Fibroblast of pulmonary artery (primary cell): Measurements from ENCODE around the gene ARHGEF19.
A peak's percentile ranks its signal among the peaks of the same experiment; 100 is the strongest.

ENCODE experiments used
- DNase-seq: peaks from one replicate; pipeline ENCODE4 v3.0.0-alpha.2; 2010; ENCODE audit warnings: low read depth
- H3K4me3 ChIP-seq: replicated peaks from 2 replicates; pipeline ENCODE4 v1.5.1; 2011; ENCODE audit warnings: low read depth, mild to moderate bottlenecking, control low read depth, low read length, moderate library complexity
- TF ChIP-seq, protein P1 (sequence below): IDR thresholded peaks from 2 replicates; pipeline ENCODE4 v1.5.1; 2011; ENCODE audit warnings: mild to moderate bottlenecking, control low read depth, low read length, inconsistent platforms; ENCODE audit errors: missing control alignments

Gene ARHGEF19

DNA sequence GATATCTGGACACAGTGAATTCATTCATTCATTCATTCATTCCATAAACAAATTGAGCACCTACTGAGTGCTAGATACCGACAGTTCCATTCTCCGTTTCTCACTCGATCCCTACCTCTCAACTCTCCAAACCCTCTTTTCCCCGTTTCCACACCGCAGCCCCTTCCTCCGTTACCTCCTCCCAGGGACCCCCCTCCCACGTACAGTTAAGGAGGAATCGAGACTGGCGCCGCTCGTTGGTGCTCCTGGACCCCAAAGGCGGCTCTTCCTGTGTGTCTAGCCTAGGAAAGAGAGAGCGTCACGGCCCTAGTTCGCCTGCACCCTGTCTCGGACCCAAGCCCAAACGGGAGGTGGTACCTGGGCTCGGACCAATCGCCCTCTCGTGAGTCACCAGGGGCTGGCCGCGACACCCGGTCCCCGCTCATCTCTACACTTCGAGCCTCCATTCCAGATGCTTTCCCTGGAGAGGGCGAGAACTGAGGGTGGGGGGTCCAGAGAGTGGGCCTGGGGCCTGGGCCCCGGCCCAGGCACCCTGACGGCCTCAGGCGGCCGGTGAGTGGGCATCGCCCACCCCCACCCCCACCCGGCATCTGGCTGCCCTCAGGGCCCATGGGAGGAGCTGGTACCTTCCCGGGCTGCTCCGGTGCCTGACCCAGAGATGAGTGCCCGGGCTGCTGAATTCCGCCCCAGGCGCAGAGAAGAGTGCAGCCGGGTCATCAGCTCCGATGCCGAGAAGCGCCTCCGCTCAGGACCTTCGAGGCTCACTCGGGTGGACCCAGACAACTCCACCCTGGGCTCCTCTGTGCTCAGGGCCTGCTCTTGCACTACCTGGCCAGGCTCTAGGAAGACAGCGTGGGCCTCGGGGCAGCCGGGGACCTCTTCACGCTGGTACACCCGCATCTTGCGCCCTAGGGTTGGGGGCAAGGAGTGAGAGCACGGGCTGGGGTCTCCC lies 4.9 kb downstream of the ARHGEF19 start:
- TF ChIP-seq, protein P1, sequence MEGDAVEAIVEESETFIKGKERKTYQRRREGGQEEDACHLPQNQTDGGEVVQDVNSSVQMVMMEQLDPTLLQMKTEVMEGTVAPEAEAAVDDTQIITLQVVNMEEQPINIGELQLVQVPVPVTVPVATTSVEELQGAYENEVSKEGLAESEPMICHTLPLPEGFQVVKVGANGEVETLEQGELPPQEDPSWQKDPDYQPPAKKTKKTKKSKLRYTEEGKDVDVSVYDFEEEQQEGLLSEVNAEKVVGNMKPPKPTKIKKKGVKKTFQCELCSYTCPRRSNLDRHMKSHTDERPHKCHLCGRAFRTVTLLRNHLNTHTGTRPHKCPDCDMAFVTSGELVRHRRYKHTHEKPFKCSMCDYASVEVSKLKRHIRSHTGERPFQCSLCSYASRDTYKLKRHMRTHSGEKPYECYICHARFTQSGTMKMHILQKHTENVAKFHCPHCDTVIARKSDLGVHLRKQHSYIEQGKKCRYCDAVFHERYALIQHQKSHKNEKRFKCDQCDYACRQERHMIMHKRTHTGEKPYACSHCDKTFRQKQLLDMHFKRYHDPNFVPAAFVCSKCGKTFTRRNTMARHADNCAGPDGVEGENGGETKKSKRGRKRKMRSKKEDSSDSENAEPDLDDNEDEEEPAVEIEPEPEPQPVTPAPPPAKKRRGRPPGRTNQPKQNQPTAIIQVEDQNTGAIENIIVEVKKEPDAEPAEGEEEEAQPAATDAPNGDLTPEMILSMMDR = no peak
- DNase-seq = no peak
- H3K4me3 ChIP-seq = peak overlapping the region; percentile 55

DNA sequence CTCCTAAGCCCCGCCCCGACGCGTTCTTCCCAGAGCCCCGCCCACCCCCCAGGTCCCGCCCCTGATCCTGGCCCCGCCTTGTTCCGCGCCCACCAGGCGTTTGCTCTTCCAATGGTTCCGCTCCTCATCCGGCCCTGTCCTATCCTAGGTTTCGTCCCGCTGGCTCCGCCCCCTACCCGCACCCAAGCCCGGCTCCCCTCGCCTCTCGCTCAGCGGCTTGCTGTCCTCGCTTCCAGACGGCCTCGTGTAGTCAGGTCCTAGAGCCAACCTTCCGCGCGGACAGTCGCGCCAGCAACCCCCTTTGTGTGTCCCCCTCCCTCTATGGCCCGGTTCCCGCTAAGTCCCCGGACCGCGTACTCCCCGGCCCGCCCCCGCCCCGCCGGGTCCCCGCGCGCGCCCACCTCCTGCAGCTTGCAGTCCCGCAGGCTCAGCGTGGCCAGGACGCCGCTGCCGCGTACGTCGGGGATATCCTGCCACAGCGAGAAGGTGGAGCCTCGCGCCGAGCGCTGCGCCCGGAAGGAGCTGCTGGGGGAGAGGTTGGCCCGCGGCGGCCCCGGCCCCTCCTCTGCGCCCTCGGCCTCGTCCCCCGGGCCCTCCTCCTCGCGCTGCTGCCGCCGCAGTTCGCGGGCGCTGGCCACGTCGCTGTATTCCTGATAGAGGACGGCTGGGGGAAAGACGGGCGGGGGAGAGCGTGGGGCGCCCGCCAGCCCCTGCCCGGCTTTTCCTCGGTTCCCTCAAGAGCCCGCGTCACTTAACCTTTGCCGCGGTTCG lies 5.7 kb downstream of the ARHGEF19 start:
- DNase-seq = peak; percentile 99
- H3K4me3 ChIP-seq = peak overlapping the region; percentile 55
- TF ChIP-seq, protein P1 = no peak

DNA sequence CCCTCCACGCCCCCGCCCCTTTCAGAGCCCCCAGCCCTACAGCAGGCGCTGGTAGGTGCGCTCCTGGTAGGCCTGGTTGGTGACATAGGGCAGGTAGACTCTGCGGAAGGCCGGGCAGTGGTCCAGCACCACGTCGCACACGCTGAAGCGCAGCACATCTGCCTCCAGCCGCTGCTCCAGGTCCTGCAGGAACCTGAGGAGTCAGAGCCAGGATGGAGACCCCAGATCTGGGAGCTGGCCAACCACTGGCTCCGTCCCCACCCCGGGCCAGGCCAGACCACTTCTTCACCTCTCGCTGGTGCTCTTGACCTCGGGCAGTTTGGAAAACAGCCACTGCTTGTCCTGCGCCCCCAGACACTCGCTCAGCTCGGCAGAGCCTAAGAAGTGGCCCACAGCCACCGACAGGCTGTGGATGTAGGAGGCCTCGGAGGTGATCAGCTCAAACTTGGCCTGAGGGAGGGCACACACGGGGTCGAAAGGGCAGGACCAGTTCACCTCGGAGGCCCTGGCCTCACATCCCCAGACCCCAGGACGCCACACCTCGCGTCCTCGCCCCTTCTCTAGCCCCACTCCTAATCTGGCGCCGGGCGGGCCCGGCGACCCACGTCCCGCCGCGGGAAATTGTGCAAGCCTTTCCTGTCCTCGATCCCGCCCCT lies 6.4 kb downstream of the ARHGEF19 start:
- DNase-seq = no peak
- peak overlapping the region; percentile 55 for H3K4me3 ChIP-seq
- TF ChIP-seq, protein P1 = no peak

DNA sequence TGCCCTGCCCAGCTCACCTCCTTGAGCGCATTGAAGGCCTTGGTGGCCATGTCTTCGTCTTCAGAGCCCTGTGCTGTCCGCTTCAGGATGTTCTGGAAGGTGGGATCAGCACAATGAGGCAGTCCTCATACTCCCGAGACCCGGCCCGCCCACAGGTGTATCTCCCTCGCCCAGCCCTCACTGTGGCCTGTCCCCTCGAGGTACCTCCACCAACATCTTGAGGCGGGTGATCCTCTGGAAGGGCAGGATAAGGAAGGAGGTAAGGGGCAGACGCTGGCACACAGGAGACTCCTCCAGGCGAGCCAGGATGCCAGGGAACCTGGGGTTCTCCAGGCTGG lies 7.1 kb downstream of the ARHGEF19 start:
- no peak overlapping the region for H3K4me3 ChIP-seq
- no peak for DNase-seq

DNA sequence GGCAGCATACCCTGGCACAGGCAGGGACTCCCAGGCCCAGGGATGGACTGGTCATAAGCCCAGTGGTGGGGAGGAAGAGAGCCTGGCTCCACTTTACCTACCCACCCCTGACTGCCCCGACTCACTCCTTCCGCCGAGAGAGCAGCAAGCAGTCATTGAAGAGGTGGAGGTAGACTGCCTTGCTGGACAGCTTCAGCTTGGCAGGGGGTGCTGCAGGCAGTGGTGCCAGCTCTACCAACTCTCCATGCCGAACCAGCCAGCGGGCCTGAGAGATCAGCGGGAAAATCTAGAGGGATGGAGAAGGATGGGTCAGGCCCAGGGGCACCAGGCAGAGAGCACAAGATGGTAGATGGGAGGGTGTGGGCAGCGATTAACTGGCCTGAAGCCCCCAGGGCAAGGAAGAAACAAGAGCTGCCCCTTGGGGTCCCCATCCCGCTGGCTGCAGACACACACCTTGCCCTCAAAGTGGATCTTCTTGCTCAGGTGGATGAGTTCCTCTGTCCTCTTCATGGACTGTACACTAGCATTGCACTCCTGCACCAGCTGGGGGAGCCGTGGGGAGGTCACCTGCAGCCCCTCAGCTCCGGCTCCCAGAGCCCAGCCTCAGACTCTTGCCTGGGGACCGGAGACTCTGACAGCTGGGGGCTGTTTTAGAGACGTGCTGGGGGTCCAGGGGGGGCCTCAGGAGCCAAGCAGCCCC lies 7.7 kb downstream of the ARHGEF19 start:
- H3K4me3 ChIP-seq = no peak overlapping the region
- DNase-seq = no peak
- TF ChIP-seq, protein P1 = peak; percentile 44

More for the DNA sequence above, 7.1 kb downstream of the ARHGEF19 start:
- TF ChIP-seq, protein P1 = no peak

DNA sequence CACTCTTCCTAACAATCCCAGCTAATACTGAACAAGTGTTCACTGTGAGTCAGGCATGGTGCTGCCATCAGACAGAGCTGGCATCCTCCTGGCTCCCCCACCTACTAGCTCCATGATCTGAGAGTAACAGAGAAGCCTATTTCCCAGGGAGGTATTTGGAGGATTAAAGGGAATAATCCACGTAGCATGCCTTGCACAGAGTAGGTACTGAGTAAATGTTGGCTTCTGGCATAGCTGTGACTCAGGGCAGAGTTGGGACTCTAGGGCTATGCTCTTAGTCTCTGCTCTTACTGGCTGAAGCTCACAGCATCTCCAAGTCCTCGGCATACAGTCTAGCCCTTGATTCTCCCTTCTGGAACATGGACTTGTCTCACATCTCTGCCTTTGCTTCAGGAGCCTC lies 8.2 kb downstream of the ARHGEF19 start:
- DNase-seq = no peak
- H3K4me3 ChIP-seq = no peak overlapping the region
- TF ChIP-seq, protein P1 = no peak
